Ishikawa (cell line): ENCODE measurements around the gene TEAD1.

Source experiments
- CEBPB ChIP-seq: IDR thresholded peaks from 2 replicates; pipeline ENCODE4 v1.6.1; 2012
- CREB1 ChIP-seq: IDR thresholded peaks from 2 replicates; pipeline ENCODE4 v1.6.1; 2012; ENCODE audit warnings: low read depth
- EGR1 ChIP-seq: IDR thresholded peaks from 2 replicates; pipeline ENCODE4 v1.6.1; 2012
- EP300 ChIP-seq: IDR thresholded peaks from 2 replicates; pipeline ENCODE4 v1.6.1; 2012; ENCODE audit warnings: borderline replicate concordance
- FOXM1 ChIP-seq: IDR thresholded peaks from 2 replicates; pipeline ENCODE4 v1.6.1; 2012; ENCODE audit warnings: low read depth, borderline replicate concordance
- MAX ChIP-seq: IDR thresholded peaks from 2 replicates; pipeline ENCODE4 v1.6.1; 2012
- NFIC ChIP-seq: IDR thresholded peaks from 2 replicates; pipeline ENCODE4 v1.6.1; 2012
- RAD21 ChIP-seq: IDR thresholded peaks from 2 replicates; pipeline ENCODE4 v1.6.1; 2012; ENCODE audit warnings: low read depth
- REST ChIP-seq: IDR thresholded peaks from 2 replicates; pipeline ENCODE4 v1.6.1; 2012; ENCODE audit warnings: low read depth, mild to moderate bottlenecking
- TAF1 ChIP-seq: IDR thresholded peaks from 2 replicates; pipeline ENCODE4 v1.6.1; 2012; ENCODE audit warnings: low read depth, mild to moderate bottlenecking
- TCF12 ChIP-seq: IDR thresholded peaks from 2 replicates; pipeline ENCODE4 v1.6.1; 2012; ENCODE audit warnings: low read depth
- TEAD4 ChIP-seq: IDR thresholded peaks from 2 replicates; pipeline ENCODE4 v1.6.1; 2012
- USF1 ChIP-seq: IDR thresholded peaks from 2 replicates; pipeline ENCODE4 v1.6.1; 2012
- YY1 ChIP-seq: IDR thresholded peaks from 2 replicates; pipeline ENCODE4 v1.6.1; 2012; ENCODE audit warnings: low read depth
- ZBTB7A ChIP-seq: IDR thresholded peaks from 2 replicates; pipeline ENCODE4 v1.6.1; 2012; ENCODE audit warnings: low read depth

TEAD1 gene

GRCh38 chr11:12687740-12688139 is 13.5 kb downstream of the TEAD1 start:
- TF ChIP-seq TEAD4 = peak; percentile 80
- TF ChIP-seq NFIC = peak; percentile 57
- peak; percentile 87 for TF ChIP-seq ZBTB7A
- no peak for TF ChIP-seq EGR1

- no peak for TF ChIP-seq ZBTB7A
- no peak for TF ChIP-seq TCF12
Observed at GRCh38 chr11:12689029-12689755, 15.0 kb downstream of the TEAD1 start.

GRCh38 chr11:12690663-12691062 is 16.4 kb downstream of the TEAD1 start:
- TF ChIP-seq REST (no peak), CEBPB (no peak), EGR1 (no peak), TEAD4 (no peak), TAF1 (no peak), NFIC (no peak), MAX (no peak), YY1 (no peak), USF1 (no peak), TCF12 (no peak), EP300 (no peak), FOXM1 (no peak), CREB1 (no peak), ZBTB7A (no peak)

- TF ChIP-seq ZBTB7A (no peak), CEBPB (no peak), CREB1 (no peak), EGR1 (no peak), TEAD4 (no peak), FOXM1 (no peak), TAF1 (no peak), MAX (no peak), RAD21 (no peak), YY1 (no peak), USF1 (no peak), EP300 (no peak), TCF12 (no peak)
Observed at GRCh38 chr11:12691473-12691872, 17.3 kb downstream of the TEAD1 start.

GRCh38 chr11:12692229-12693075 is 18.2 kb downstream of the TEAD1 start:
- no peak for TF ChIP-seq MAX
- no peak for TF ChIP-seq TAF1
- no peak for TF ChIP-seq TCF12
- TF ChIP-seq CEBPB = no peak
- TF ChIP-seq FOXM1 = no peak
- peak; percentile 67 for TF ChIP-seq NFIC
- TF ChIP-seq RAD21 = peak; percentile 13; the same call in 1 of the 2 replicates
- TF ChIP-seq EP300 = peak; percentile 26; the same call in 1 of the 2 replicates

GRCh38 chr11:12693094-12693478 is 18.9 kb downstream of the TEAD1 start:
- TF ChIP-seq TEAD4 (no peak), ZBTB7A (no peak), USF1 (no peak), NFIC (no peak), RAD21 (no peak), FOXM1 (no peak), REST (no peak), TCF12 (no peak), CREB1 (no peak), TAF1 (no peak), CEBPB (no peak), EGR1 (no peak), YY1 (no peak), MAX (no peak), EP300 (no peak)
